Muscle of leg (tissue), 11 donors: ENCODE results near the gene IGF2BP3. TPM values are rescaled to one million over a fixed set of nuclear protein-coding genes. Genes with fewer than 3 reads are reported as not detected.
A peak's percentile ranks its signal among the peaks of the same experiment; 100 is the strongest.

Experiments used
- DNase-seq: peaks from one replicate; pipeline ENCODE4 v3.0.0; 2013
- H3K27ac ChIP-seq: one replicate; pipeline ENCODE4 v1.5.1; 2013; ENCODE audit warnings: mild to moderate bottlenecking, low read length, control low read depth
- H3K27me3 ChIP-seq: one replicate; pipeline ENCODE4 v1.6.1; 2013; ENCODE audit warnings: low read length; ENCODE audit not compliant: control insufficient read depth, insufficient read depth
- H3K36me3 ChIP-seq: one replicate; pipeline ENCODE4 v1.6.1; 2013; ENCODE audit warnings: low read length; ENCODE audit not compliant: control insufficient read depth, insufficient read depth
- H3K4me1 ChIP-seq: one replicate; pipeline ENCODE4 v1.6.1; 2013; ENCODE audit warnings: low read length; ENCODE audit not compliant: control insufficient read depth, insufficient read depth
- H3K4me3 ChIP-seq: one replicate; pipeline ENCODE4 v1.5.1; 2013; ENCODE audit warnings: low read length, control low read depth
- H3K9me3 ChIP-seq: replicated peaks from 2 replicates; pipeline ENCODE4 v1.6.1; 2013; ENCODE audit warnings: low read depth, low read length; ENCODE audit not compliant: control insufficient read depth
- WGBS: methylation state at CpG from one replicate; pipeline ENCODE4 v1.1.5; 2013; ENCODE audit warnings: missing lambda C conversion rate; ENCODE audit not compliant: insufficient coverage; 5-methylcytosine and 5-hydroxymethylcytosine counted together
- polyA plus RNA-seq, 8 donors: library from polyadenylated mRNA; unstranded; fragments of 120-200 nt; gene quantifications; one replicate each; pipeline versions ENCODE4 v1.2.1 to v1.2.3, GENCODE V29; 2013; ENCODE audit warnings: inconsistent platforms in 1 of 8, low replicate concordance in 1 of 8; ENCODE audit not compliant: insufficient read length in 8 of 8, insufficient read depth in 1 of 8
- total RNA-seq: library from RNA; stranded (reverse); fragments of 120-200 nt; gene quantifications from one replicate; pipeline ENCODE4 v1.2.4, GENCODE V29; 2013

Gene IGF2BP3
- total and polyA plus RNA-seq, 9 donors: 26.2 to 39.2 (median 31.5) TPM

- no peaks in the 10 kb centered on the region for H3K27me3 ChIP-seq
- peak; percentile 73 for DNase-seq
- no CpG with 5 or more reads among the region's 2 CpGs for WGBS
Measured at GRCh38 chr7:23462846-23463245, 7.4 kb downstream of the IGF2BP3 start.

GRCh38 chr7:23458044-23458443 is 12.2 kb downstream of the IGF2BP3 start:
- peaks cover 5% of the 10 kb centered on the region for H3K4me1 ChIP-seq
- no peaks in the 10 kb centered on the region for H3K27me3 ChIP-seq
- H3K27ac ChIP-seq: no peak overlapping the region
- DNase-seq: no peak
- no peak overlapping the region for H3K4me3 ChIP-seq
- WGBS: 46% methylated on average over 1 of the region's 3 CpGs
- H3K9me3 ChIP-seq: no peaks in the 10 kb centered on the region
- H3K36me3 ChIP-seq: no peaks in the 10 kb centered on the region

More at GRCh38 chr7:23462846-23463245, 7.4 kb downstream of the IGF2BP3 start:
- H3K9me3 ChIP-seq: no peaks in the 10 kb centered on the region
- H3K36me3 ChIP-seq: no peaks in the 10 kb centered on the region
- H3K4me1 ChIP-seq: peaks cover 24% of the 10 kb centered on the region
- peak overlapping the region; percentile 55 for H3K27ac ChIP-seq
- no peak overlapping the region for H3K4me3 ChIP-seq

GRCh38 chr7:23456093-23456492 is 14.2 kb downstream of the IGF2BP3 start:
- no CpG with 5 or more reads among the region's 3 CpGs for WGBS
- no peaks in the 10 kb centered on the region for H3K36me3 ChIP-seq
- H3K27me3 ChIP-seq: no peaks in the 10 kb centered on the region
- H3K27ac ChIP-seq: no peak overlapping the region
- no peak for DNase-seq
- no peak overlapping the region for H3K4me3 ChIP-seq
- peaks cover 4% of the 10 kb centered on the region for H3K4me1 ChIP-seq
- H3K9me3 ChIP-seq: no peaks in the 10 kb centered on the region

- no peaks in the 10 kb centered on the region for H3K9me3 ChIP-seq
- no peak overlapping the region for H3K4me3 ChIP-seq
- H3K27ac ChIP-seq: no peak overlapping the region
- 76% methylated on average over 4 of the region's 5 CpGs for WGBS
- peaks cover 1% of the 10 kb centered on the region for H3K36me3 ChIP-seq
- peaks cover 4% of the 10 kb centered on the region for H3K4me1 ChIP-seq
- H3K27me3 ChIP-seq: no peaks in the 10 kb centered on the region
- no peak for DNase-seq
Measured at GRCh38 chr7:23454881-23455526, 15.3 kb downstream of the IGF2BP3 start.

GRCh38 chr7:23450518-23450917 is 19.8 kb downstream of the IGF2BP3 start:
- H3K27me3 ChIP-seq: no peaks in the 10 kb centered on the region
- H3K27ac ChIP-seq: no peak overlapping the region
- WGBS: 62% methylated on average over 4 of the region's 6 CpGs

GRCh38 chr7:23449941-23450340 is 20.4 kb downstream of the IGF2BP3 start:
- no peak overlapping the region for H3K4me3 ChIP-seq
- H3K27ac ChIP-seq: no peak overlapping the region
- no peaks in the 10 kb centered on the region for H3K27me3 ChIP-seq
- no peak for DNase-seq
- H3K4me1 ChIP-seq: peaks cover under 1% of the 10 kb centered on the region
- peaks cover 3% of the 10 kb centered on the region for H3K36me3 ChIP-seq
- H3K9me3 ChIP-seq: no peaks in the 10 kb centered on the region
- WGBS: no CpG with 5 or more reads among the region's 3 CpGs

More at GRCh38 chr7:23450518-23450917, 19.8 kb downstream of the IGF2BP3 start:
- Histone ChIP-seq H3K4me1 (peaks cover 4% of the 10 kb centered on the region), H3K4me3 (no peak overlapping the region), H3K9me3 (no peaks in the 10 kb centered on the region), H3K36me3 (peaks cover 3% of the 10 kb centered on the region)
- no peak for DNase-seq

- no peak overlapping the region for H3K4me3 ChIP-seq
- no peaks in the 10 kb centered on the region for H3K4me1 ChIP-seq
- no CpG with 5 or more reads among the region's 5 CpGs for WGBS
- DNase-seq: no peak
- no peaks in the 10 kb centered on the region for H3K9me3 ChIP-seq
- peaks cover 3% of the 10 kb centered on the region for H3K36me3 ChIP-seq
- no peaks in the 10 kb centered on the region for H3K27me3 ChIP-seq
- no peak overlapping the region for H3K27ac ChIP-seq
Measured at GRCh38 chr7:23445326-23445725, 25.0 kb downstream of the IGF2BP3 start.

GRCh38 chr7:23443974-23444373 is 26.3 kb downstream of the IGF2BP3 start:
- WGBS: no CpG with 5 or more reads among the region's 1 CpG
- no peaks in the 10 kb centered on the region for H3K36me3 ChIP-seq
- no peak overlapping the region for H3K4me3 ChIP-seq
- no peak overlapping the region for H3K27ac ChIP-seq
- no peaks in the 10 kb centered on the region for H3K4me1 ChIP-seq
- no peaks in the 10 kb centered on the region for H3K9me3 ChIP-seq
- DNase-seq: no peak
- no peaks in the 10 kb centered on the region for H3K27me3 ChIP-seq

- H3K4me1 ChIP-seq: no peaks in the 10 kb centered on the region
- WGBS: 92% methylated on average over 4 of the region's 4 CpGs
- DNase-seq: no peak
- H3K27ac ChIP-seq: no peak overlapping the region
- H3K27me3 ChIP-seq: no peaks in the 10 kb centered on the region
- H3K36me3 ChIP-seq: no peaks in the 10 kb centered on the region
- no peak overlapping the region for H3K4me3 ChIP-seq
- H3K9me3 ChIP-seq: no peaks in the 10 kb centered on the region
Measured at GRCh38 chr7:23438171-23438570, 32.1 kb downstream of the IGF2BP3 start.

GRCh38 chr7:23434147-23434917 is 36.0 kb downstream of the IGF2BP3 start:
- Histone ChIP-seq H3K9me3 (no peaks in the 10 kb centered on the region), H3K27me3 (no peaks in the 10 kb centered on the region), H3K4me1 (no peaks in the 10 kb centered on the region), H3K36me3 (no peaks in the 10 kb centered on the region), H3K27ac (no peak overlapping the region), H3K4me3 (no peak overlapping the region)
- whole genome bisulfite sequencing: no CpG with 5 or more reads among the region's 5 CpGs
- no peak for DNase-seq
